GM21723 (cell line): ENCODE data around the gene LRRFIP1.
A peak's percentile ranks its signal among the peaks of the same experiment; 100 is the strongest.
"Not testable (repeated sequence)": the region's sequence is repeated elsewhere in the genome, so short reads cannot be mapped to it uniquely, and the experiment has no call there.

Experiments used
- ATAC-seq: cut with Tn5 transposase; IDR thresholded peaks from one replicate; pipeline ENCODE4 v1.9.1; 2021; ENCODE audit warnings: mild to moderate bottlenecking, moderate library complexity; ENCODE audit not compliant: unreplicated experiment

LRRFIP1 gene

DNA sequence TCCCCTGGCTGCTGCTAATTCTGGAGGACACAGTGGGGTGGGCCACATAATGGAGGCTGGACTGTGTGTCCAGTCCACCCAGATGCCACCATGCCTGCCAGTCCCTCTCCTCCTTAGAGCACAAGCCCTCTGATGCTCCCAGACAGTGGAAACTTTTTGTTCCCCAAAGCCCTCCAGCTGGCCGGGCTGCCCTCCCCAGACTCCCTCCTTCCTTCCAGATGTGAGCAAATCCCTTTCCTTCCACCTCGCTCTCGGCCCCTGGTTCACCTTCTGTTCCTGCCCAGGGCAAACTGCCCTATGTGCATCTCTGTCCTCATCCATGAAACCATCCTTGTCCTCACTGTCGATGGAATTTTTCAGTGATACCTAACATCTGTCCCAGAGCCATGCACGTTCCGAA lies 33.9 kb downstream of the LRRFIP1 start:
- ATAC-seq, result no peak

DNA sequence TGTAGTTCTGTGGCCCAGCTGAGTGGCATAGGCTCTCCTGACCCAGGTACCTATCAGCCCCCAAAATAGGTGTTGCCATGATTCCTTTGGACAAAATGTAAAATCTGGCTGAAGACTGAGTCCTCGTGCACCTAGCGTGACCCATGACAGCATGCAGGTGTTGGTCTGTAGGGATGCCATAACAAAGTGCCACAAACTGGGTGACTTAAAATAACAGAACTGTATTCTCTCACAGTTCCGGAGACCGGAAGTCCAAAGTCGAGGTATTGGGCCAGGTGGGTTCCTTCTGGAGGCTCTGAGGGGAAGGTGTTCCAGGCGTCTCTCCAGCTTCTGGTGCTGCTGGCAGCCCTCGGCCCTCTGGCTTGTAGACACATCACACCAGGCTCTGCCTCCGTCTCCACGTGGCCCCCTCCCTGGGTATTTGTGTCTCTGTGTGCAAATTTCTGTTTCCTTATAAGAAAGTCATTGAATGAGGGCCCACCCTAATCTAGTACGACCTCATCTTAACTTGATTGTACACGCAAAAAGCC lies 34.5 kb downstream of the LRRFIP1 start:
- no peak for ATAC-seq

DNA sequence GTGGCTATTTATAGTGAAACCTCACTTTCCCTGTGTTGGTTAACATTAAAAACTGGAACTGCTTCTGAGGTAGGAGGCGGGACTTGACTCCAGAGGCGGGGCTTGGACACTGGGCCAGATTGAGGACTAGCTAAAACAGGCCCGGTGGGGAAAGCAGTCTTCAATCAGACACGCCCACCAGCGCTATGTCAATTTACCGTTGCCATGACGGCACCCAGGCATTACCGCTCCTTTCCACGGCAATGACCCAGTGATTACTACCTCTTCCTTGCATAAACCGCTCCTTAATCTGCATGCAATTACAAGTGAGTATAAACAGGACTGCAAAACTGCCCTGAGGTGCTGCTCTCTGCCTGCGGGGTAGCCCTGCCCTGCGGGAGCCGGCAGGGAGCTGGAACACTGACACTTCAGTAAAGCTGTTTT lies 35.3 kb downstream of the LRRFIP1 start:
- no peak for ATAC-seq

DNA sequence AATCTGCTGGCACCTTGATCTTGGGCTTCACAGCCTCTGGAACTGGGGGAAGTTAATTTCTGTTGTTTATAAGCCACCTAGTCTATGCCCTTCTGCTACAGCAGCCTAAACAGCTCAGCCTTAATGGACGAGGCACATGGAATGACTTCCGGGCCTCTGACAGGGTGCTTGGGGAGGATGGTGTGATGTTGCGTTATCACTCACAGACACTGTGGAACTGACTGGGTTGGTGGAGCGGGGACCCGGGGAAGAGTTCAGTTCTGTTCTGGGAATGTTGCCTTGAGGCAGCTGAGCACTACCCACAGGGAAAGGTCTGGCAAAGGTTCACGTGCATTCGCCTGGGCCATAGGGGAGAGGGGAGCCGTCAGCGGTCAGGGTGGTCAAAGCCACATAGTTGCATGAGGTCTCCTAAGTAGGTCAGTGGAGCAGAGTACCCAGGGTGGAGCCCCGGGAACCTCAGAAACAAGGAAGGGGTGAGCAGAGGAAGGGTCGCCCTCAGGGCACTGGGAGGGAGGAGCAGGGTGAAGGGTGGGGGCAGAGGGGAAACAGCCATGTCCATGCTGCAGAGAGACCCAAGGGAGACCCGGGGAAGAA lies 36.2 kb downstream of the LRRFIP1 start:
- no peak for ATAC-seq

DNA sequence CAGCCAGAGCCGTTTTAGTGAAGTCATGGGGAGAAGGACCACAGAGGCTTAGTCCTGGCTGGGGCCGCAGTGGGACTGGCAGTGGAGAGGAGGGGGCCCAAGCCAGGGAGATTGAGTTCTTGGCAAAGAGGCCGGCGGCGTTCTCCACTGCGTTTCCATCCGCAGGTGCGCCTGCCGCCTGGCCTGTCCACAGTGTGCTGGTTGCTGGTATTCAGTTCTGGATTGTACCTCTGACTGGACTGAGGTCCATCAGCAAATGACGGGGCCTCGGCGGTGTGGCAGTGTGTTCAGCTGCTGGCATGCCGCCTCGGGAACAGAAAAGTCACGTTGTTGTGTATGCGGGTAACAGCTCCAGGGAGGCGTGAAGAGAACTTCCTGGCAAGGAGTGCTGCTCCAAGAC lies 36.8 kb downstream of the LRRFIP1 start:
- no peak for ATAC-seq

DNA sequence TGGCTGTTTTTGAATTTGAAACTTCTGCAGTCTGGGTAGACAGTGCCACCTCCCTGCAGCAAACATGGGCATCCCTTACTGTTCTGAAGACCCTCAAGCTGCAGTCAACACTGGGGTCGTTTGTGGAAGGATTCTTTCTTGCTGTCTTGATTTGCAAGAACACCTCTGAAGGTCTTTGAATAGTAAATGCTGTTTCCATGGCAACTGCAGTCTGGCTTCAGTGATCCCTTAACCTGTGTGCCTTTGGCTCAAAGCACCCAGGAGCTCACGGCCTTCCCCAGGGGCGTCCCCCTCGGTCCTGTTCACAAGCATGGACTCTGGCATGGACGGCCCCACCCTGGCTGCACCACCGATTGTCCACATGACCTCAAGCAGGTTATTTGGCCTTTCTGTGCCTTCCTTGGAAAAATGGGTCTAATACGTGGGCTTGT lies 38.3 kb downstream of the LRRFIP1 start:
- no peak for ATAC-seq

DNA sequence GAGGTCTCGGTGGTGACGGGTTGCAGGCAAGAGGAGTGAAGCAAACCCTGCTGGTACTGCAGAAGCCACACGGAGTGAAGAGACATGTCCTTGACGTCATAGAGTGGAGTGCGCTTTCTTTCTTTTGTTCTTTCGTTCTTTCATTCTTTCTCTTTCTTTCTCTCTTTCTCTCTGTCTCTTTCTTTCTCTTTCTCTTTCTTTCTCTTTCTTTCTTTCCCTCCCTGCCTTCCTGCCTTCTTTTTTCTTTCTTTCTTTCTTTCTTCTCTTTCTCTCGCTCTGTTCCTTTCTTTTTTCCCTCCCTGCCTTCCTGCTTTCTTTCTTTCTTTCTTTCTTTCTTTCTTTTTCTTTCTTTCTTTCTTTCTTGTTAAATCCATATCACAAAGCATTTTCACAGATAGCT lies 39.2 kb downstream of the LRRFIP1 start:
- no peak for ATAC-seq

DNA sequence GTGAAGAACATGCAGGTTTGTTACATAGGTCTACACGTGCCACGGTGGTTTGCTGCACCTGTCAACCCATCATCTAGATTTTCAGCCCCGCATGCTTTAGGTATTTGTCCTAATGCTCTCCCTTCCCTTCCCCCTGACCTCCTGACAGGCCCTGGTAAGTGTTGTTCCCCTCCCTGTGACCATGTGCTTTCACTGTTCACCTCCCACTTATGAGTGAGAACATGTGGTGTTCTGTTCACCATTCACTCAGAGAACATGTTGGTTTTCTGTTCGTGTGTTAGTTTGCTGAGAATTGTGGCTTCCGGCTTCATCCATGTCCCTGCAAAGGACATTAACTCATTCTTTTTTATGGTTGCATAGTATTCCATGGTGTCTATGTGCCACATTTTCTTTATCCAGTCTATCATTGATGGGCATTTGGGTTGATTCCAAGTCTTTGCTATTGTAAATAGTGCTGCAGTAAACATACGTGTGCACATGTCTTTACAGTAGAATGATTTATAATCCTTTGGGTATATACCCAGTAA lies 39.7 kb downstream of the LRRFIP1 start:
- not testable (repeated sequence) for ATAC-seq

DNA sequence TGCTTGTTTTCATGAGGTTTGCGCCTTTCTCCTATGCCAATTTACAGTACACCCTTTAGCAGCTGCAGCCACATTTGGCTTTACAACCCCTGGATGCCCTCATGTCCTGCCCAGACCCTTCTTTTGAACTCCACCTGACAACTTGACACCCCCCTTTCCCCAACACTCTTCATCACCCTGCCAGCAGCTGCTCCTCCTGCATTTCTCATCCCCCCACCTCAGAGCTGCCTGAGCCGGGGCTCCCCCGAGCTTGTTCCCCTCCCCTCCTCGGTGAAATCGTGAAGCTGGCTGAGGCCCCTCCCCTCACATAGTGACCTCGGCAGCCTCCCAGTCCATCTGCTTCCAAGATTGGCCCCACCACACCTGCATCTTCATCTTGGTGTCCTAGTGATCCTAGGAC lies 40.5 kb downstream of the LRRFIP1 start:
- ATAC-seq, result no peak

DNA sequence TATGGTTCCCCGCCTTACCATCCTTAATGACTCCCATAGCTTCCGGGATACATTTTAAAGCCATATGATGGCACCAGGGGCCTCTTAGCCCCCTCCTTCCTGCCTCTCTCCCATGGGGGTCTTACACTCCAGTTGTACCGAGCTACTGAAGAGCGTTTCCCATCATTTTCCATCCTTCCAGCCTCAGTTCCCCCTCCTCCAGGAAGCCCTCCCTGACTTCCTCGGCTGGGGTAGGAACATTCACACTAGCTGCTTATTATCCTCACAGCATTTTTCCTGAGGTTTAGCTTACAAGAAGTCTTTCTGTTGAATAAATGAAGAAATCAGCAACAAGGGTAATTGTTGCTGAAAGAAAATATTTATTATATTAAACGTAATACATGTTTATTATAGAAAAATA lies 41.1 kb downstream of the LRRFIP1 start:
- ATAC-seq, result no peak

DNA sequence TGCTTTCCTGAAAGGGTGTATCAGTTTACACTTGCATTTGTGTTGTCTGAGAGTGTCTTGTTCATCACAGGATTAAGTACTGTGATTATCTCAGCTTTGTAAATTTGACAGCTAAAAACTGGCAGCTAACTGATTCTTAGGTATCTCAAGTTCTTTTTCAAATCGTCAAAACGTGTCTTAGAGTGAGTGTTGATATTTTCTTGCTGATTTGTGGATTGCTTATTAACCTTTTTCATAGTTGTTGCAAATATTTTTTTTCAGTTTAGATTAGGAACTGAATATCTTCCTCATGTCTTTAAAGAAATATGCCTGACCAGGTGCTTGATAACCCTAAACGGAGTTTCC lies 41.9 kb downstream of the LRRFIP1 start:
- ATAC-seq, result no peak

DNA sequence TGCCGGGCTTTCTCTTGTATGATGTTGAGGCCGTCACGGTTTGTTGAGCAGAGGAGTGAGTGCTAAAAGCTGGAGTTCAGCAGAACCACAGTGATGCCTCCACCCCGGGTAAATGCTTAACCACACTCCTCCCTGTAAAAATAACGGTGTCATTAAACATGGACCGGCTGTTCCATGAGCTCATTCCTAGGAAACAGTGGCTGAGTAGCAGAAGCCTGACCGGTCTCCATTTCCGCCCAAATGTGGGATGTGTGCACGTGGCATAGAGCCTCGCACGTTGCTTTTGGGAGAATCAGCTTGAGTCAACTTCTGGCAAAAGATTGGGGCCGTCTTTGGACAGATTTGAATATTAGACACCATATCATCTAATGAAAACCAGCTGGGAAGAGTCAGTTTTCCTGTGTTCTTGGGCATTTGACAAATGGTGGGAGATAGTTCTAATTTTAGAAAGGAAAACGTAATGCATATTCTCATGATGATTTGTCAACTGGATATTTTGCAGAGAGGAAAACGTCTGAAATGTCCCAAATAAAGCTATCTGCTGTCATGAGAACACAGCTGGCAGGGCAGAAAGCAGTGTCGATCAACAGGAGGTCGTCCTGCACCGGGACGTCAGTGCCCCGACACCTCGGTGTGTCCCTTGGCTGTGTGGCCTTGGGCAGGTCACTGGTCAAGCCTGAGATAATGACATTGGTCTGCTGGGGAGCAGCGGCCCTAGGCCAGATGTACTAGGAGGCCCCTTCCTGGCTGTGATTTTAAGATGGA lies 42.4 kb downstream of the LRRFIP1 start:
- ATAC-seq, result no peak

DNA sequence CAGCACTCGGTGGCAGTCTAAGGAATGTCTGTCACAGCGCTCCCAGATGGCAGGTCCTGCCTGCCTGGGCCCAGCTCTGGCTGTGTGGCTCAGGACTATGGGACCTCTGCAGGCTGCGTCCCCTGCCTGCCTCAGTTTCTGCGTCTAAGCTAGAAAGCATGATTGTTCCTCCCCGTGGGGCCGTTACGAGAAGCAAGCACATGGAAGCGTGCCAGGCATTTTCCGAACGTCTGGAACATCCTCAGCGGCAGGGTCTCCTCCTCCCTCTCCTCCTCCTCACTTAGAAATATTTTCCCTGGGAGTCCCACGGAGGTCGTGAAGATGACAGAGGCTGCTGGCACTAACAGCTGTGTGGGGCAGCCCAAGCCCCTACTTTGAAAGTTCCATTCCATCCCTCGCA lies 43.3 kb downstream of the LRRFIP1 start:
- no peak for ATAC-seq

DNA sequence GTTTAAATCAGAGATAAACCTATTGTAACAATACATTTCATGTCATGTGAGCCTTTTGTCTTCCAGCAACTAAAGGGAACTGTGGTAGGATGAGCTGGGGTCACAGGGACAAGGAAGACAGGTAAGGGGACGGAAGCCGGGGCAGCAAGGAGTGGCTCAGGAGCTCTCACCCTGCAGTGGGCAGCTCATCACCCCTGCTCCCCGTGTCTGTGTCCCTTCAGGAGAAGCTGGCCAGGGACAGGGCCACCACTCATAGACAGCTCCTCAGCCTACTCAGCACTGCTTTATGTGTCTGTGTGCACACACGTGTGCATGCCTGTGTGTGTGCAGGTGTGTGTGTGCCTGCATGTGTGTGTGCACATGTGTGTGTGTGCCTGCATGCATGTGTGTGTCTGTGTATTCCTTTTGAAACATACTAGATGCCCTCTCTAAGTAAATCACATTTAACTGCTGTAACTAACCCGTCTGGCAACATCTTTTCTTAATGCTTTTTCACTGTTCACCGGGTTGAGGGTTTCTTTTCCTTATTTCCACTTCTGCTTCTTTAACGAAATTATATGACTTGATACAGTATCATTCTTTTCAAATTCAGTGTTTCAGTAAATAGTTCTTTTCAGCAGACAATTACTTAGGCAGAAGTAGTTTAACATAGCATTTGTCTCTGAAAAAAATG lies 44.2 kb downstream of the LRRFIP1 start:
- ATAC-seq, result no peak

DNA sequence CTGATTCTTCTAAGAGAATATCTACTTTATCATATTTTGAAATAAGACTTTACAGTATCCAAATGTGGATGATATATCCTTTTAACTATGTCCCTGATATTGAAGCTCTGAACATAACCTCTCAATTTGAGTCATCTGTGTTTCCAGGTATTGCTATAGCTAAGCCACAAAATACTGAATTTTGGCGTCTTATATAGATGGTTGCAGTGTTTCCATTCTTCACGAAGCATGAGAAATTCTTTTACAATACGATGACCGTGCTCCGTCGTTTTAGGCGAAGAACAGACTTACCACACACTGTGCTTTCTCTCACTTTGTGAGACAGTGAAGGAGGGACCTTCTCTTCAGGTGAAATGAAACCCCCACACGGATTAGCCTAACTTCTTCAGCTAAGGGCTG lies 45.3 kb downstream of the LRRFIP1 start:
- no peak for ATAC-seq

DNA sequence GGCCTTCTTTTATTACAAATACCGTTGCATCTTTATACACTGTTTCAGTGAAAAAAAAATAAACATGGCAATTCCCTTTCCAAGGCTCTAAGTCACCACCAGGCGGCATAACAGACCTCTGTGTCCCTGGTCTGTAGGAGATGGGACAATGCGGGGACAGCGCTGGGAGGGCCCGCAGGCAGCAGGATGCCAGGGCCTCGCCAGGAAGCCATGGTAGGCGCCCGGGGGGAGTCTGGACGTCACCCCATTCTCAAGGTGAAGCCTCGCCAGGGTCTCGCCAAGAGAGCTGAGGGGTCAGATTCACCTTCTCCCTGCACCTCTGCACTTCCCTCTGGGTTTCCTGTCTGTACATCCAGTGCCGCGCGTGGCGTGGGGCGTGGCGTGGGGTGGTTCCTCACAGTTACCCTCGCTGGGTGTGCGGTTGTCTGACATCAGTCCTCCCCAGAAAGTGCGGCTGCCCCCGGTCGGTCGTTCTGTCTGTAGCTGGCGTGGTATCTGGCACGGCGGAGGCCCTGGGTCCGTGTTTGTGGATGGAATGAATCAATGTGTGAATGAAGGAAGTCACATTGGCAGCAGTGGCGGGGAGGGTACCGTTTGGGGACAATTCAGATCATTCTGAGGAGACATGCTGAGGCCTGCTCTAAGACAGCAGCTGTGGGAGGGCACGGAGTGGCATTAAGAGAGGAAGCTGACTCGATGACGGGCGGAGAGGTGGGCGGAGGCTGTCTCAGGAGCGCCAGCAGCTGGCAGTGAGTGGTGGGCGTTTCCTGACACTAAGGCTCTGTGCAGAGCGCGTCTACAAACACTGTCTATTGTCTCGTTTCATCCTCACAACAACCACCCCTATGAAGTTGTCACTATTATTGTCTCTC lies 46.0 kb downstream of the LRRFIP1 start:
- ATAC-seq, result peak; percentile 32

DNA sequence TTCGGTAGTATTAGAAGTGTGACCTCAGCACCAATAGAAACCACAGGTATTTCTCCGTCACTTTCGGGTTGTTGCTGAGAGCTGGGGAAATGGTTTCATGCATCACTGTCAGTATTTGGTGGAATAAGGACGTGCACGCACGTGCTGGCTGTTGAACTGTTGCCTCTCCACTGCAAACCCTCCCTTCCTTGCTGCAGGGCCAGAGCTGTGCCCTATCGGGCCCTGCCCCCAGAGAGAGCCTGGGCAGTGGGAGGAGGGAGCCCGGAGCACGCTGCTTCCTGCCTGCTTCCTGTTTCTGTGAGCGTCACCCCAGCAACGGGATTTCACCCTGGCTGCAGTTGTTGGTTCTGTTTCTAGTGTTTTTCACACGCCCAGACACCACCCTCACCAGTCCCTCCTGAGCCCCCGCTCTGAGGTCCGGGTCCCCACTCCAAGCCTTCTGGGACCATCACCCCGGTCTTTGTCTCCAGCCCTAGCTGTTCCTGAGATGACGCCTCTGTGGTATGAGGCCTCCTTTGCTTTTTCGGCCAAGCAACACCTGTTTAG lies 47.4 kb downstream of the LRRFIP1 start:
- ATAC-seq, result peak; percentile 84

DNA sequence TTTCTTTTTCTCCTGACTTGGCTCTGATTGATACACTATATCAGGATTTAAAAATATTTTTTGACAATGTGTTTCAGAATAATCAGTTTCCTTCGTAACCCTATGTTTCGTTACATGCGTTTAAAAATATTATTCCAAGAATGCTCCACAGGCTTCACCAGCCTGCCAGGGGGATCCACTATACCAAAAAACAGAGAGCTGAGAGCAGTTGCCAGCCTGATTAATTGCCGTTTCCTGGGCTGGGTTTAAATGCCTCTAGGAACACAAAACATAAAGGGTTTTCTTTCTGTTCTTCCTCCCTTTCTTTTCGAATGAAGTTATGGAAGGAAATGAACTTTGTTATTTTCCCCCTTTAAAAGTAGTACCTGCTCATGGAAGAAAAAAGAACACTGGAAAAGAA lies 47.9 kb downstream of the LRRFIP1 start:
- ATAC-seq, result no peak

DNA sequence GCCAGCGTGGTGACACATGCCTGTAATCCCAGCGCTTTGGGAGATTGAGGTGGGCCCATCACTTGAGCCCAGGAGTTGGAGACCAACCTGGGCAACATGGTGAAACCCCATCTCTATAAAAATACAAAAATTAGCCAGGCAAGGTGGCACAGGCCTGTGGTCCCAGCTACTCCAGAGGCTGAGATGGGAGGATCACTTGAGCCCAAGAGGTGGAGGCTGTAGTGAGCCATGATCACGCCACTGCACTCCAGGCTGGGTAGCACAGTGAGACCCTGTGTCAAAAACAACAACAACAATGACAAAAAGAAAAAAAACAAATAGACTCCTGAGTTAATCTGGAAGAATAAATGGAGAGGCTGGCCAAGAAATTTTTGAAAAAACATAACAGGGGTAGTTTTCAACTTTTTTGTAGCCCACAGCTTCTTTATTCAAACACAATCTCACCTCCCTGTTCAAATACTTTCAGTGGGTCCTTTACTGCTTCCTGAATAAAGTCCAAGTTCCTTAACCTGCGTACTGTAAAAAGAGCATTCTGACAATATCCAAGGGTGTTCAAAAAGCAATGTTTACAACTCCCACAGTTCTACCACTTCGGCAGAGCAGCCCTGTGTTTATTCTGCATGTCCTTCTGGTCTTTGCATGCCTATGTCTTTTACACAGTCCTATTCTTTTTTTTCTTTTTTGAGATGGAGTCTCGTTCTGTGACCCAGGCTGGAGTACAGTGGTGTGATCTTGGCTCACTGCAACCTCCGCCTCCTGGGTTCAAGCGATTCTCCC lies 53.5 kb downstream of the LRRFIP1 start:
- no peak for ATAC-seq

DNA sequence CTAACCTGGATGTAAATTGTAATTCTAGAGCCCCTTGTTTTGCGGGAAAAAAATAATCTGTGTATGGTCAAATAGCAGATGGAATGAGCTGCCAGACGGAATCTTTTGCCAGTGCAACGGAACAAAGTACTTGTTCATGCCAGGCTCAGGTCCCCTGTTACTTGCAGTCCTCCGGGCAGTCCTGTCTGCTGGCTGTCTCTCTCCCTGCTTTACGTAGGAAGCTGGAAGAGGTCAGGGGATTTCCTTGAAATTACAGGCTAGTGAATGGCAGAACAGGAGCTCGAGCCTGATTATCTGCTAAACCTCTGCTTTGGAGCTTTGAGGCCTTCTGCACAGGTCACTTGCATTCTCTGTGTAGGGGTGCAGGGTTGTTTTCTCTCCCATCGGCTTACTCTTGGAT lies 54.8 kb downstream of the LRRFIP1 start:
- ATAC-seq, result no peak
